Gastrocnemius medialis (tissue), 4 donors: ENCODE data around the gene CCR9. TPM values are rescaled to one million over a fixed set of nuclear protein-coding genes. Genes with fewer than 3 reads are reported as not detected.

Experiments used
- ATAC-seq, 2 donors: fragments of 150-250 bp; one replicate each; pipeline ENCODE4 v1.9.1; 2016
- DNase-seq, 2 donors: peaks; one replicate each; pipeline ENCODE4 v3.0.0-alpha.2; 2019
- H3K27ac ChIP-seq, 4 donors: fragments of 200-600 bp; sonication (generic); 1 replicate in 1 of 4; 2 replicates in 3 of 4; pipeline ENCODE4 v1.5.1; 2016 to 2018; ENCODE audit warnings: mild to moderate bottlenecking in 2 of 4, moderate library complexity in 1 of 4
- H3K27me3 ChIP-seq, 3 donors: fragments of 200-600 bp; sonication (generic) in 2 of 3; 1 replicate in 1 of 3; 2 replicates in 2 of 3; pipeline versions ENCODE4 v1.5.1 to v1.6.0; 2016 to 2019; ENCODE audit warnings: mild to moderate bottlenecking in 1 of 3, moderate library complexity in 1 of 3
- H3K36me3 ChIP-seq, 2 donors: fragments of 200-600 bp; sonication (generic) in 1 of 2; one replicate each; pipeline ENCODE4 v1.5.1; 2017 to 2018
- H3K4me1 ChIP-seq, 2 donors: fragments of 200-600 bp; sonication (generic) in 1 of 2; one replicate each; pipeline ENCODE4 v1.5.1; 2016 to 2017; ENCODE audit warnings: mild to moderate bottlenecking in 2 of 2
- H3K4me3 ChIP-seq, 4 donors: fragments of 200-600 bp; sonication (generic) in 3 of 4; 1 replicate in 1 of 4; 2 replicates in 3 of 4; pipeline ENCODE4 v1.5.1; 2016 to 2019; ENCODE audit warnings: mild to moderate bottlenecking in 2 of 4
- H3K9me3 ChIP-seq, 3 donors: fragments of 200-600 bp; sonication (generic) in 2 of 3; 1 replicate in 1 of 3; 2 replicates in 2 of 3; pipeline ENCODE4 v1.5.1; 2016 to 2019
- POLR2A ChIP-seq, 2 donors: fragments of 450-650 bp; IDR thresholded peaks; one replicate each; pipeline ENCODE4 v1.6.1; 2017; ENCODE audit warnings: antibody characterized with exemption in 2 of 2, mild to moderate bottlenecking in 2 of 2, moderate library complexity in 2 of 2
- in situ Hi-C, 4 donors: fragments of 200-750 bp; cut with MboI; loops; one replicate each; pipeline versions ENCODE4 v1.15.0 to v1.8.0; 2017; ENCODE audit warnings: low sequenced_read_pairs in 4 of 4
- intact Hi-C: fragments of 100-400 bp; cut with DNase I; formaldehyde crosslinking; loops from one replicate; pipeline ENCODE4 v1.15.1; 2023; ENCODE audit warnings: low total_unique reads
- total RNA-seq, 4 donors: library from RNA; depleted of rRNA; stranded (reverse); fragments of >200 nt; gene quantifications; one replicate each; pipeline versions ENCODE4 v1.1.0 to v1.2.3, GENCODE V29; 2016
- TF ChIP-seq, protein P1 (sequence below), 5 experiments: fragments of 450-650 bp in 3 of 5; fragments of 200-600 bp in 2 of 5; sonication (generic) in 2 of 5; IDR thresholded peaks in 4 of 5; conservative IDR thresholded peaks in 1 of 5; 1 replicate in 4 of 5; 2 replicates in 1 of 5; pipeline ENCODE4 v1.5.1; 2016 to 2019; ENCODE audit warnings: antibody characterized with exemption in 5 of 5, mild to moderate bottlenecking in 3 of 5, moderate library complexity in 3 of 5

CCR9 gene, protein sequence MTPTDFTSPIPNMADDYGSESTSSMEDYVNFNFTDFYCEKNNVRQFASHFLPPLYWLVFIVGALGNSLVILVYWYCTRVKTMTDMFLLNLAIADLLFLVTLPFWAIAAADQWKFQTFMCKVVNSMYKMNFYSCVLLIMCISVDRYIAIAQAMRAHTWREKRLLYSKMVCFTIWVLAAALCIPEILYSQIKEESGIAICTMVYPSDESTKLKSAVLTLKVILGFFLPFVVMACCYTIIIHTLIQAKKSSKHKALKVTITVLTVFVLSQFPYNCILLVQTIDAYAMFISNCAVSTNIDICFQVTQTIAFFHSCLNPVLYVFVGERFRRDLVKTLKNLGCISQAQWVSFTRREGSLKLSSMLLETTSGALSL
- total RNA-seq = under 1 TPM in 2 of 4 donors, not detected in 2; 0.09 to 0.13 TPM

- Histone ChIP-seq H3K4me3 (no peak within 1 kb of the TSS), H3K27ac (no peak within 1 kb of the TSS), H3K27me3 (no peaks in the 10 kb centered on the region), H3K4me1 (no peaks in the 10 kb centered on the region), H3K36me3 (no peaks in the 10 kb centered on the region), H3K9me3 (no peaks in the 10 kb centered on the region)
- no peak for DNase-seq
- no peak for TF ChIP-seq POLR2A (IDR thresholded peaks at IDR 0.05)
- TF ChIP-seq, protein P1, sequence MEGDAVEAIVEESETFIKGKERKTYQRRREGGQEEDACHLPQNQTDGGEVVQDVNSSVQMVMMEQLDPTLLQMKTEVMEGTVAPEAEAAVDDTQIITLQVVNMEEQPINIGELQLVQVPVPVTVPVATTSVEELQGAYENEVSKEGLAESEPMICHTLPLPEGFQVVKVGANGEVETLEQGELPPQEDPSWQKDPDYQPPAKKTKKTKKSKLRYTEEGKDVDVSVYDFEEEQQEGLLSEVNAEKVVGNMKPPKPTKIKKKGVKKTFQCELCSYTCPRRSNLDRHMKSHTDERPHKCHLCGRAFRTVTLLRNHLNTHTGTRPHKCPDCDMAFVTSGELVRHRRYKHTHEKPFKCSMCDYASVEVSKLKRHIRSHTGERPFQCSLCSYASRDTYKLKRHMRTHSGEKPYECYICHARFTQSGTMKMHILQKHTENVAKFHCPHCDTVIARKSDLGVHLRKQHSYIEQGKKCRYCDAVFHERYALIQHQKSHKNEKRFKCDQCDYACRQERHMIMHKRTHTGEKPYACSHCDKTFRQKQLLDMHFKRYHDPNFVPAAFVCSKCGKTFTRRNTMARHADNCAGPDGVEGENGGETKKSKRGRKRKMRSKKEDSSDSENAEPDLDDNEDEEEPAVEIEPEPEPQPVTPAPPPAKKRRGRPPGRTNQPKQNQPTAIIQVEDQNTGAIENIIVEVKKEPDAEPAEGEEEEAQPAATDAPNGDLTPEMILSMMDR (IDR thresholded peaks at IDR 0.05 in 4 of 5, conservative IDR thresholded peaks at IDR 0.05 in 1 of 5) = no peak
- ATAC-seq = no peak
- intact Hi-C loops (no loop called here), in situ Hi-C loops (no loop called here)
Measured at GRCh38 chr3:45885979-45886705, at the start of gene CCR9. Gene CCR9 (plus strand): TSS chr3:45886543. CDS start chr3:45894934, 8,391 bp downstream.

GRCh38 chr3:45838466-45838865 lies 47.9 kb upstream of the CCR9 start:
- TF ChIP-seq, protein P1 (IDR thresholded peaks at IDR 0.05 in 4 of 5, conservative IDR thresholded peaks at IDR 0.05 in 1 of 5) = no peak
- TF ChIP-seq POLR2A (IDR thresholded peaks at IDR 0.05) = no peak
- no peak overlapping the region for H3K27ac ChIP-seq
- DNase-seq (no peak), ATAC-seq (no peak)
- intact Hi-C loops = no loop called here
- in situ Hi-C loops = no loop called here
- no peaks in the 10 kb centered on the region for H3K9me3 ChIP-seq
- H3K27me3 ChIP-seq = no peaks in the 10 kb centered on the region
- no peak overlapping the region for H3K4me3 ChIP-seq
- H3K4me1 ChIP-seq = peaks cover 16 to 17% of the 10 kb centered on the region in 2 donors
- peaks cover 0 to 14% of the 10 kb centered on the region in 2 donors for H3K36me3 ChIP-seq

DNA sequence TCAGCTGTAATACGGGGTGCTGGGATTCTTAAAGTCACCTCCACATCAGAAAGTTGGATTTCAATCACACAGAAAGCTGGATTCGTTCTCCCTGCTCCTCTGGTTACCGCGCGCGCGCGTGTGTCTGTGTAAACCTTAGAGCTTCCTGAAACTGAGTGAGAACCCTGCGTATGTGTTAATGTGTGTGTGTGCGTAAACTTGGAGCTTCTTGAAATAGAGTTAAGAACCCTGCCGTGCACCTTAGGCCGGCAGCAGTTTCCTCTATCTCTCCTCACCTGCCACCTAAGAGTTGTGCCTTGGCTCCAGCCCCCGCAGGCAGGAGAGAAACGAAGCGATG lies 45.0 kb upstream of the CCR9 start:
- intact Hi-C loops (loop anchor here (10.0 kb wide), 1 partner anchor 233 kb away; no protein-coding TSS in a partner anchor), in situ Hi-C loops (no loop called here)
- Histone ChIP-seq H3K4me1 (peaks cover 16 to 17% of the 10 kb centered on the region in 2 donors), H3K27me3 (no peaks in the 10 kb centered on the region), H3K36me3 (no peaks in the 10 kb centered on the region), H3K4me3 (peak overlapping the region; percentile 85 to 98 (median 98)), H3K27ac (peak overlapping the region; percentile 24 to 69 (median 57)), H3K9me3 (no peaks in the 10 kb centered on the region)
- TF ChIP-seq, protein P1 (IDR thresholded peaks at IDR 0.05 in 4 of 5, conservative IDR thresholded peaks at IDR 0.05 in 1 of 5) = no peak
- ATAC-seq (peak; percentile 11 to 40), DNase-seq (no peak)

GRCh38 chr3:45841757-45842491 lies 44.4 kb upstream of the CCR9 start, which contains the start of gene LZTFL1:
Gene LZTFL1 (minus strand): TSS chr3:45842119. CDS start chr3:45841991, 128 bp downstream.
- H3K27ac ChIP-seq = peak within 1 kb of the TSS; percentile 24 to 69 (median 57)
- intact Hi-C loops (loop anchor here (10.0 kb wide), 1 partner anchor 233 kb away; no protein-coding TSS in a partner anchor), in situ Hi-C loops (no loop called here)
- TF ChIP-seq POLR2A (IDR thresholded peaks at IDR 0.05) = no peak
- TF ChIP-seq, protein P1 (IDR thresholded peaks at IDR 0.05 in 4 of 5, conservative IDR thresholded peaks at IDR 0.05 in 1 of 5) = no peak
- peaks cover 16 to 17% of the 10 kb centered on the region in 2 donors for H3K4me1 ChIP-seq
- DNase-seq (peak; percentile 91 to 95), ATAC-seq (peak; percentile 99 to 100)
- no peaks in the 10 kb centered on the region for H3K36me3 ChIP-seq
- H3K9me3 ChIP-seq = no peaks in the 10 kb centered on the region
- H3K27me3 ChIP-seq = no peaks in the 10 kb centered on the region
- peak within 1 kb of the TSS; percentile 85 to 98 (median 98) for H3K4me3 ChIP-seq
